PC-9 (cell line): Measurements from ENCODE around the gene MYO5B. TPM values are rescaled to one million over a fixed set of nuclear protein-coding genes. Genes with fewer than 3 reads are reported as not detected.
A peak's percentile ranks its signal among the peaks of the same experiment; 100 is the strongest.

ENCODE experiments used
- BruUV-seq: library from RNA; stranded (reverse); fragments of 400-500 nt; replicated peaks from 2 replicates; lab custom pipeline; 2021; lab: Mats Ljungman, UMichigan
- CTCF ChIA-PET: fragments of 300-600 bp; sonication (Branson Sonifier 250); formaldehyde crosslinking; loops from one replicate; lab custom pipeline; 2022; ENCODE audit warnings: antibody characterized with exemption; lab: Charles Lee
- POLR2A ChIA-PET: fragments of 300-600 bp; sonication (Branson Sonifier 250); formaldehyde crosslinking; loops from one replicate; lab custom pipeline; 2022; ENCODE audit warnings: antibody characterized with exemption; ENCODE audit not compliant: unreplicated experiment; lab: Charles Lee
- DNase-seq, 2 experiments: peaks; one replicate each; pipeline versions ENCODE4 v3.0.0 to v3.0.0-alpha.2; 2015 to 2022; ENCODE audit warnings: mixed read lengths in 1 of 2
- H2AFZ ChIP-seq: fragments of 200-600 bp; sonication (generic); 2 replicates; pipeline ENCODE4 v1.8.1; 2017; ENCODE audit warnings: antibody characterized with exemption
- H3F3A ChIP-seq: fragments of 200-600 bp; sonication (generic); 2 replicates; pipeline ENCODE4 v1.8.1; 2017; ENCODE audit warnings: antibody characterized with exemption, mild to moderate bottlenecking, low read depth; ENCODE audit not compliant: insufficient read depth
- H3K27ac ChIP-seq: fragments of 200-600 bp; sonication (generic); 2 replicates; pipeline ENCODE4 v1.6.1; 2016; ENCODE audit warnings: mixed run types
- H3K27me3 ChIP-seq: fragments of 200-600 bp; sonication (generic); 2 replicates; pipeline ENCODE4 v1.6.1; 2016; ENCODE audit warnings: low read depth, mixed run types; ENCODE audit not compliant: insufficient read depth
- H3K36me3 ChIP-seq: fragments of 200-600 bp; sonication (generic); 2 replicates; pipeline ENCODE4 v1.6.1; 2016; ENCODE audit warnings: low read depth, mixed run types
- H3K4me1 ChIP-seq: fragments of 200-600 bp; sonication (generic); replicated peaks from 2 replicates; pipeline ENCODE4 v1.6.1; 2016; ENCODE audit warnings: mixed run types; ENCODE audit not compliant: insufficient read depth
- H3K4me2 ChIP-seq: fragments of 200-600 bp; sonication (generic); 2 replicates; pipeline ENCODE4 v1.6.1; 2017; ENCODE audit warnings: mixed run types
- H3K4me3 ChIP-seq: fragments of 200-600 bp; sonication (generic); 2 replicates; pipeline ENCODE4 v1.6.1; 2016; ENCODE audit warnings: mixed run types
- H3K79me2 ChIP-seq: fragments of 200-600 bp; sonication (generic); 2 replicates; pipeline ENCODE4 v1.6.1; 2017; ENCODE audit warnings: low read depth, mixed run types
- H3K9me2 ChIP-seq: fragments of 200-600 bp; sonication (generic); 2 replicates; pipeline ENCODE4 v1.8.1; 2017; ENCODE audit warnings: mild to moderate bottlenecking; ENCODE audit not compliant: insufficient read depth
- H3K9me3 ChIP-seq: fragments of 200-600 bp; sonication (generic); 2 replicates; pipeline ENCODE4 v1.8.1; 2016; ENCODE audit warnings: low read depth; ENCODE audit not compliant: insufficient read depth
- H4K20me1 ChIP-seq: fragments of 200-600 bp; sonication (generic); 2 replicates; pipeline ENCODE4 v1.8.1; 2017; ENCODE audit not compliant: insufficient read depth
- CTCF ChIP-seq: fragments of 200-600 bp; sonication (generic); conservative IDR thresholded peaks from 2 replicates; pipeline ENCODE4 v1.6.1; 2017; ENCODE audit warnings: mixed run types, antibody characterized with exemption, mild to moderate bottlenecking, moderate library complexity
- EZH2 ChIP-seq: fragments of 200-600 bp; sonication (generic); IDR thresholded peaks from 2 replicates; pipeline ENCODE4 v1.8.0; 2017; ENCODE audit warnings: antibody characterized with exemption, low read depth
- intact Hi-C: fragments of 100-400 bp; cut with micrococcal nuclease; formaldehyde crosslinking; loops from one replicate; pipeline ENCODE4 v1.10.0; 2022; ENCODE audit not compliant: unreplicated experiment
- total RNA-seq: library from RNA; stranded (reverse); gene quantifications from 2 replicates; pipeline ENCODE4 v1.2.3, GENCODE V29; 2021

MYO5B gene
- total RNA-seq, 1 experiment from 2014 or later = 25.4 TPM

- Histone ChIP-seq H4K20me1 (no peaks in the 10 kb centered on the region; the same call in 1 of the 2 replicates), H3K9me3 (no peaks in the 10 kb centered on the region), H3K79me2 (no peaks in the 10 kb centered on the region), H3K36me3 (no peaks in the 10 kb centered on the region), H3K27ac (no peak overlapping the region), H3F3A (no peaks in the 10 kb centered on the region), H3K27me3 (no peaks in the 10 kb centered on the region), H3K4me3 (no peak overlapping the region), H3K4me1 (no peaks in the 10 kb centered on the region), H3K4me2 (no peak overlapping the region), H3K9me2 (no peaks in the 10 kb centered on the region), H2AFZ (no peak overlapping the region)
- DNase-seq = no peak
- ChIA-PET POLR2A (no interaction called here), CTCF (no interaction called here)
- intact Hi-C loops = loop anchor here (10.0 kb wide), 1 partner anchor 63 kb away; no protein-coding TSS in a partner anchor
- no TSS peak for BruUV-seq
- TF ChIP-seq CTCF (no peak), EZH2 (no peak)
These were observed 293.0 kb downstream of the MYO5B start for GRCh38 chr18:49901862-49902340.

GRCh38 chr18:49899657-49900330 lies 295.2 kb downstream of the MYO5B start:
- Histone ChIP-seq H3K9me3 (no peaks in the 10 kb centered on the region), H3K9me2 (no peaks in the 10 kb centered on the region), H3F3A (no peaks in the 10 kb centered on the region), H2AFZ (no peak overlapping the region), H3K27ac (no peak overlapping the region), H3K4me2 (no peak overlapping the region), H3K4me3 (no peak overlapping the region), H3K79me2 (no peaks in the 10 kb centered on the region), H4K20me1 (no peaks in the 10 kb centered on the region; the same call in 1 of the 2 replicates), H3K27me3 (no peaks in the 10 kb centered on the region), H3K36me3 (no peaks in the 10 kb centered on the region), H3K4me1 (no peaks in the 10 kb centered on the region)
- intact Hi-C loops = loop anchor here (10.0 kb wide), 1 partner anchor 65 kb away; no protein-coding TSS in a partner anchor
- POLR2A ChIA-PET = interaction anchor here (0.6 kb wide), 1 partner anchor 276 kb away, joined by 9 read pairs; no protein-coding TSS in a partner anchor
- CTCF ChIA-PET = no interaction called here
- DNase-seq = no peak
- TF ChIP-seq CTCF (0 out of 2 replicates have a peak, but pooled peaks have one; percentile 31), EZH2 (no peak)
- BruUV-seq = no TSS peak

GRCh38 chr18:49898421-49898820 lies 296.5 kb downstream of the MYO5B start:
- Histone ChIP-seq H3K4me3 (no peak overlapping the region), H3K4me2 (no peak overlapping the region), H3K79me2 (no peaks in the 10 kb centered on the region), H3K36me3 (no peaks in the 10 kb centered on the region), H4K20me1 (no peaks in the 10 kb centered on the region; the same call in 1 of the 2 replicates), H3K27me3 (no peaks in the 10 kb centered on the region), H3K9me3 (no peaks in the 10 kb centered on the region), H3K4me1 (peaks cover 3% of the 10 kb centered on the region), H3K9me2 (no peaks in the 10 kb centered on the region), H3K27ac (no peak overlapping the region), H3F3A (no peaks in the 10 kb centered on the region; the same call in 1 of the 2 replicates), H2AFZ (no peak overlapping the region)
- CTCF ChIA-PET = no interaction called here
- BruUV-seq = no TSS peak
- no peak for DNase-seq
- no peak for TF ChIP-seq CTCF
- no peak for TF ChIP-seq EZH2
- intact Hi-C loops = no loop called here
- POLR2A ChIA-PET = no interaction called here
